Measurements from ENCODE around the gene FAM170A.

GRCh38 chr5:119681734-119682133 lies 52.4 kb downstream of the FAM170A start:
- TF ChIP-seq POLR2A (IDR thresholded peaks at IDR 0.05), result no peak
- TF ChIP-seq CTCF (IDR thresholded peaks at IDR 0.05), result no peak

Data from Peyer's patch (tissue), 4 donors.